ENCODE measurements around the gene KDM2A.
A peak's percentile ranks its signal among the peaks of the same experiment; 100 is the strongest.

The KDM2A gene

GRCh38 chr11:67276781-67277230, 157.7 kb downstream of the KDM2A start:
- peaks cover 97% of the 10 kb centered on the region for H3K4me1 ChIP-seq
- no peaks in the 10 kb centered on the region for H3K27me3 ChIP-seq
- H4K20me1 ChIP-seq: 0 out of 2 replicates have a peak, but pooled peaks cover 15% of the 10 kb centered on the region
- peak overlapping the region; percentile 100 for H3K9ac ChIP-seq
- no peaks in the 10 kb centered on the region for H3K9me3 ChIP-seq
- peaks cover 85% of the 10 kb centered on the region for H3K36me3 ChIP-seq
- H3K4me2 ChIP-seq: peak overlapping the region; percentile 99
- peak overlapping the region; percentile 99 for H3K4me3 ChIP-seq
- H3K27ac ChIP-seq: peak overlapping the region; percentile 100
- 0 out of 2 replicates have a peak, but pooled peaks have one; percentile 9 for TF ChIP-seq Cebpa-rat (IDR thresholded peaks at IDR 0.05)

- no peak for TF ChIP-seq Cebpa-rat (IDR thresholded peaks at IDR 0.05)
- peak overlapping the region; percentile 100 for H3K9ac ChIP-seq
- H3K27me3 ChIP-seq: no peaks in the 10 kb centered on the region
- peak overlapping the region; percentile 99 for H3K4me2 ChIP-seq
- peak overlapping the region; percentile 100 for H3K27ac ChIP-seq
- peak overlapping the region; percentile 99 for H3K4me3 ChIP-seq
- H3K9me3 ChIP-seq: no peaks in the 10 kb centered on the region
- peaks cover 86% of the 10 kb centered on the region for H3K36me3 ChIP-seq
- peaks cover 97% of the 10 kb centered on the region for H3K4me1 ChIP-seq
- 0 out of 2 replicates have a peak, but pooled peaks cover 9% of the 10 kb centered on the region for H4K20me1 ChIP-seq
Observed at GRCh38 chr11:67277231-67277961, 158.3 kb downstream of the KDM2A start.

- peak overlapping the region; percentile 100 for H3K27ac ChIP-seq
- peaks cover 86% of the 10 kb centered on the region for H3K36me3 ChIP-seq
- H3K4me3 ChIP-seq: peak overlapping the region; percentile 66
- no peak for TF ChIP-seq Cebpa-rat (IDR thresholded peaks at IDR 0.05)
- H3K9ac ChIP-seq: peak overlapping the region; percentile 100
- H3K27me3 ChIP-seq: no peaks in the 10 kb centered on the region
- H3K4me1 ChIP-seq: peaks cover 97% of the 10 kb centered on the region
- peak overlapping the region; percentile 99 for H3K4me2 ChIP-seq
- H3K9me3 ChIP-seq: no peaks in the 10 kb centered on the region
- H4K20me1 ChIP-seq: no peaks in the 10 kb centered on the region
Observed at GRCh38 chr11:67278135-67278938, 159.3 kb downstream of the KDM2A start.

- H3K27me3 ChIP-seq: no peaks in the 10 kb centered on the region
- H4K20me1 ChIP-seq: no peaks in the 10 kb centered on the region
- H3K4me2 ChIP-seq: peak overlapping the region; percentile 99
- H3K36me3 ChIP-seq: peaks cover 87% of the 10 kb centered on the region
- no peak for TF ChIP-seq Cebpa-rat (IDR thresholded peaks at IDR 0.05)
- peak overlapping the region; percentile 100 for H3K27ac ChIP-seq
- H3K9ac ChIP-seq: peak overlapping the region; percentile 100
- H3K4me3 ChIP-seq: peak overlapping the region; percentile 66
- H3K4me1 ChIP-seq: peaks cover 97% of the 10 kb centered on the region
- H3K9me3 ChIP-seq: no peaks in the 10 kb centered on the region
Observed at GRCh38 chr11:67278939-67279588, 160.0 kb downstream of the KDM2A start.

GRCh38 chr11:67279589-67280340, 160.7 kb downstream of the KDM2A start:
- H3K9me3 ChIP-seq: no peaks in the 10 kb centered on the region
- H3K4me2 ChIP-seq: peak overlapping the region; percentile 99
- peak overlapping the region; percentile 100 for H3K27ac ChIP-seq
- H3K4me1 ChIP-seq: peaks cover 97% of the 10 kb centered on the region
- H3K9ac ChIP-seq: peak overlapping the region; percentile 100
- no peak for TF ChIP-seq Cebpa-rat (IDR thresholded peaks at IDR 0.05)
- H4K20me1 ChIP-seq: no peaks in the 10 kb centered on the region
- peaks cover 87% of the 10 kb centered on the region for H3K36me3 ChIP-seq
- H3K4me3 ChIP-seq: peak overlapping the region; percentile 66
- no peaks in the 10 kb centered on the region for H3K27me3 ChIP-seq

GRCh38 chr11:67280341-67280787, 161.3 kb downstream of the KDM2A start:
- Histone ChIP-seq H3K36me3 (peaks cover 87% of the 10 kb centered on the region), H3K4me2 (peak overlapping the region; percentile 99), H3K4me3 (peak overlapping the region; percentile 66), H3K27me3 (no peaks in the 10 kb centered on the region), H3K27ac (peak overlapping the region; percentile 100), H3K9ac (peak overlapping the region; percentile 100), H4K20me1 (no peaks in the 10 kb centered on the region), H3K4me1 (peaks cover 97% of the 10 kb centered on the region), H3K9me3 (no peaks in the 10 kb centered on the region)
- no peak for TF ChIP-seq Cebpa-rat (IDR thresholded peaks at IDR 0.05)

GRCh38 chr11:67280788-67281551, 161.9 kb downstream of the KDM2A start:
- TF ChIP-seq Cebpa-rat (IDR thresholded peaks at IDR 0.05): no peak
- H3K27ac ChIP-seq: peak overlapping the region; percentile 100
- peak overlapping the region; percentile 99 for H3K4me2 ChIP-seq
- peaks cover 97% of the 10 kb centered on the region for H3K4me1 ChIP-seq
- no peaks in the 10 kb centered on the region for H3K9me3 ChIP-seq
- peak overlapping the region; percentile 100 for H3K9ac ChIP-seq
- no peaks in the 10 kb centered on the region for H3K27me3 ChIP-seq
- H3K36me3 ChIP-seq: peaks cover 87% of the 10 kb centered on the region
- H3K4me3 ChIP-seq: peak overlapping the region; percentile 66; the same call in 1 of the 2 replicates
- no peaks in the 10 kb centered on the region for H4K20me1 ChIP-seq

GRCh38 chr11:67281552-67282150, 162.6 kb downstream of the KDM2A start:
- Histone ChIP-seq H3K4me1 (peaks cover 97% of the 10 kb centered on the region), H3K36me3 (peaks cover 90% of the 10 kb centered on the region), H3K4me2 (peak overlapping the region; percentile 99), H3K27me3 (no peaks in the 10 kb centered on the region), H3K27ac (peak overlapping the region; percentile 100), H3K4me3 (peak overlapping the region; percentile 25; the same call in 1 of the 2 replicates), H3K9ac (peak overlapping the region; percentile 100), H4K20me1 (no peaks in the 10 kb centered on the region), H3K9me3 (no peaks in the 10 kb centered on the region)
- no peak for TF ChIP-seq Cebpa-rat (IDR thresholded peaks at IDR 0.05)
